GM23338 (cell line): Measurements from ENCODE around the gene PSMG4. TPM values are rescaled to one million over a fixed set of nuclear protein-coding genes. Genes with fewer than 3 reads are reported as not detected.
A peak's percentile ranks its signal among the peaks of the same experiment; 100 is the strongest.

Experiments used
- ATAC-seq: fragments of 200-7000 bp; cut with Tn5 transposase; 3 replicates; pipeline ENCODE4 v1.9.1; 2020
- DNase-seq: peaks from one replicate; pipeline ENCODE4 v3.0.0-alpha.2; 2015; ENCODE audit warnings: low spot score
- H2AFZ ChIP-seq: fragments of 200-600 bp; sonication (generic); 2 replicates; pipeline ENCODE4 v1.8.0; 2016; ENCODE audit warnings: antibody characterized with exemption, mild to moderate bottlenecking, moderate library complexity
- H3F3A ChIP-seq: fragments of 200-600 bp; sonication (generic); replicated peaks from 2 replicates; pipeline ENCODE4 v1.8.0; 2017; ENCODE audit warnings: antibody characterized with exemption, mixed run types, low read depth
- H3K27ac ChIP-seq: fragments of 200-600 bp; sonication (generic); 2 replicates; pipeline ENCODE4 v1.6.1; 2016; ENCODE audit warnings: low read depth
- H3K27me3 ChIP-seq: fragments of 200-600 bp; sonication (generic); 2 replicates; pipeline ENCODE4 v1.8.0; 2016; ENCODE audit warnings: mild to moderate bottlenecking, mixed run types, moderate library complexity; ENCODE audit not compliant: insufficient read depth
- H3K36me3 ChIP-seq: fragments of 200-600 bp; sonication (generic); 2 replicates; pipeline ENCODE4 v1.8.0; 2016; ENCODE audit warnings: mild to moderate bottlenecking; ENCODE audit not compliant: insufficient read depth
- H3K4me1 ChIP-seq: fragments of 200-600 bp; sonication (generic); 2 replicates; pipeline ENCODE4 v1.8.0; 2016; ENCODE audit warnings: mild to moderate bottlenecking, moderate library complexity; ENCODE audit not compliant: insufficient read depth
- H3K4me2 ChIP-seq: fragments of 200-600 bp; sonication (generic); 2 replicates; pipeline ENCODE4 v1.7.1; 2017; ENCODE audit warnings: mixed run types
- H3K4me3 ChIP-seq: fragments of 200-600 bp; sonication (generic); 2 replicates; pipeline ENCODE4 v1.6.1; 2016; ENCODE audit warnings: mixed run types
- H3K79me2 ChIP-seq: fragments of 200-600 bp; sonication (generic); replicated peaks from 2 replicates; pipeline ENCODE4 v1.8.0; 2017; ENCODE audit warnings: mild to moderate bottlenecking; ENCODE audit not compliant: insufficient read depth
- H3K9me2 ChIP-seq: fragments of 200-600 bp; sonication (generic); 2 replicates; pipeline ENCODE4 v1.8.0; 2017; ENCODE audit not compliant: insufficient read depth
- H4K20me1 ChIP-seq: fragments of 200-600 bp; sonication (generic); replicated peaks from 2 replicates; pipeline ENCODE4 v1.8.0; 2017; ENCODE audit warnings: mild to moderate bottlenecking; ENCODE audit not compliant: insufficient read depth
- H3K27ac Mint-ChIP-seq: 2 replicates; pipeline ENCODE4 v1.8.0; 2020; ENCODE audit warnings: inconsistent platforms, mild to moderate bottlenecking, moderate library complexity, mixed read lengths
- H3K27me3 Mint-ChIP-seq: 3 replicates; pipeline ENCODE4 v1.8.0; 2022; ENCODE audit warnings: low read depth, mild to moderate bottlenecking, moderate library complexity, mixed read lengths, inconsistent platforms; ENCODE audit not compliant: insufficient read depth, poor library complexity
- H3K36me3 Mint-ChIP-seq: 3 replicates; pipeline ENCODE4 v1.8.0; 2021; ENCODE audit warnings: low read depth, mild to moderate bottlenecking, inconsistent platforms, moderate library complexity, mixed read lengths
- H3K4me1 Mint-ChIP-seq: 3 replicates; pipeline ENCODE4 v1.8.0; 2020; ENCODE audit warnings: mild to moderate bottlenecking, inconsistent platforms, mixed read lengths
- H3K4me3 Mint-ChIP-seq: 3 replicates; pipeline ENCODE4 v1.8.0; 2021; ENCODE audit warnings: moderate library complexity, mild to moderate bottlenecking, inconsistent platforms, mixed read lengths
- H3K9me3 Mint-ChIP-seq: 3 replicates; pipeline ENCODE4 v1.8.0; 2020; ENCODE audit warnings: moderate library complexity, mild to moderate bottlenecking, inconsistent platforms, mixed read lengths
- CREB1 ChIP-seq: fragments of 250-450 bp; sonication (Bioruptor Pico); IDR thresholded peaks from 2 replicates; pipeline ENCODE4 v1.5.0; 2020; ENCODE audit warnings: low read depth, mild to moderate bottlenecking, moderate library complexity
- CTCF ChIP-seq, 2 experiments: fragments of 200-600 bp in 1 of 2; sonication (generic) in 1 of 2; conservative IDR thresholded peaks; 2 replicates each; pipeline versions ENCODE4 v1.5.1 to v1.6.1; 2016 to 2017; ENCODE audit warnings: antibody characterized with exemption in 2 of 2, low read depth in 2 of 2, mild to moderate bottlenecking in 2 of 2, moderate library complexity in 1 of 2
- ETS1 ChIP-seq: IDR thresholded peaks from 2 replicates; pipeline ENCODE4 v1.6.1; 2016; ENCODE audit warnings: antibody characterized with exemption
- EZH2 ChIP-seq: fragments of 200-600 bp; sonication (generic); IDR thresholded peaks from one replicate; pipeline ENCODE4 v1.8.0; 2017; ENCODE audit warnings: antibody characterized with exemption, mild to moderate bottlenecking, low read depth; ENCODE audit not compliant: unreplicated experiment
- EZH2phosphoT487 ChIP-seq: fragments of 200-600 bp; sonication (generic); IDR thresholded peaks from one replicate; pipeline ENCODE4 v1.8.1; 2018; ENCODE audit warnings: antibody characterized with exemption; ENCODE audit not compliant: unreplicated experiment
- JUNB ChIP-seq: IDR thresholded peaks from one replicate; pipeline ENCODE4 v1.6.1; 2016; ENCODE audit warnings: antibody characterized with exemption; ENCODE audit not compliant: unreplicated experiment
- NANOG ChIP-seq: IDR thresholded peaks from 2 replicates; pipeline ENCODE4 v1.6.1; 2016; ENCODE audit warnings: antibody characterized with exemption, borderline replicate concordance
- POLR2AphosphoS5 ChIP-seq: IDR thresholded peaks from 2 replicates; pipeline ENCODE4 v1.6.1; 2016; ENCODE audit warnings: antibody characterized with exemption, low read depth
- STAT1 ChIP-seq: IDR thresholded peaks from one replicate; pipeline ENCODE4 v1.6.1; 2016; ENCODE audit warnings: antibody characterized with exemption; ENCODE audit not compliant: unreplicated experiment
- ZNF114 ChIP-seq: fragments of 250-450 bp; sonication (Bioruptor Pico); IDR thresholded peaks from 2 replicates; pipeline ENCODE4 v1.5.0; 2020; ENCODE audit warnings: mild to moderate bottlenecking, moderate library complexity
- ZNF331 ChIP-seq: fragments of 250-450 bp; sonication (Bioruptor Pico); IDR thresholded peaks from 2 replicates; pipeline ENCODE4 v1.5.0; 2020; ENCODE audit warnings: low read depth, mild to moderate bottlenecking, moderate library complexity
- ZNF462 ChIP-seq: fragments of 250-450 bp; sonication (Bioruptor Pico); IDR thresholded peaks from 2 replicates; pipeline ENCODE4 v1.5.0; 2020; ENCODE audit warnings: mild to moderate bottlenecking, moderate library complexity
- polyA plus RNA-seq: library from polyadenylated mRNA; unstranded; fragments of >200 nt; fragmentation: Nextera tagmentation; extraction: Ambion mirVana; gene quantifications from 2 replicates; pipeline ENCODE4 v1.2.1, GENCODE V29; 2016
- total RNA-seq: library from RNA; depleted of rRNA; stranded (reverse); fragments of >200 nt; shearing (Covaris generic); gene quantifications from 2 replicates; pipeline ENCODE4 v1.2.3, GENCODE V29; 2014
- TF ChIP-seq, protein P1 (sequence below): IDR thresholded peaks from one replicate; pipeline ENCODE4 v1.6.1; 2018; ENCODE audit warnings: antibody characterized with exemption; ENCODE audit not compliant: unreplicated experiment

PSMG4 gene
- total and polyA plus RNA-seq, 2 experiments from 2014 or later = 37.2 to 168 TPM

DNA sequence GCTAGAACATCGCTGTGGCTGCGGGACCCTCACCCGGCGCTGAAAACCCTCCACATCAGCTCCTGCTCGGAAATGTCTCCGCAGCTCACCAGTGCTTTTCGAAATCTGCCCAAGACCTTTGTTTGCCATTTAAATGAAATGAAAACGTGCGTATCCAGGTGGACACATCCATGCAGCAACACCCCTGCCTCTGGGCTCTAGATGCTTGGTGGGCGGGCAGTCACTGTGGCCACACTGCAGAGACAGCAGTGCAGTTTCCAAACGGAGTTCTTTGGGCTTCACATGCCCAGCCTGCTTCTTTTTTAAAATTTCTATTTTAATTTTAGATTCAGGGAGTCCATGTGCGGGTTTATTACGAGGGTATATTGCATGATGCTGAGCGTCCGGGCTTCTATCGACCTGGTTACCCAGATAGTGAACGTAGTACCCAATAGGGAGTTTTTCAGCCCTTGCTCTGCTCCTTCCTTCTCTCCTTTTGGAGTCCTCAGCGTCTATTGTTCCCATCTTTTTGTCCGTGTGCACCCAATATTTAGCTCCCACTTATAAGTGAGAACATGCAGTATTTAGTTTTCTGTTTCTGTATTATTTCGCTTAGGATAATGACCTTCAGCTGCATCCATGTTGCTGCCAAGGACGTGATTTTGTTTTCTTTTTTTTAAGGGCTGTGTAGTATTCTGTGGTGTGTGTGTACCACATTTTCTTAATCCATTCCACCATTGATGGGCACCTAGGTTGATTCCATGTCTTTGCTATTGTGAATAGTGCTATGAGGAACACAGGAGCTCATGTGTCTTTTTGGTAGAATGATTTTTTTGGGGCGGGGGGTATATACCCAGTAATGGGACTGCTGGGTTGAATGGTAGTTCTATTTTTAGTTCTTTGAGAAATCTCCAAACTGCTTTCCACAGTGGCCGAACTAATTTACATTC, 26.5 kb upstream of the PSMG4 start:
- H3K4me3 ChIP-seq = peak overlapping the region; percentile 93
- Mint-ChIP-seq H3K27ac (no peak overlapping the region), H3K4me3 (peak overlapping the region; percentile 91), H3K4me1 (peaks cover 50% of the 10 kb centered on the region), H3K9me3 (no peaks in the 10 kb centered on the region; the same call in 2 of the 3 replicates), H3K36me3 (no peaks in the 10 kb centered on the region; the same call in 2 of the 3 replicates), H3K27me3 (peaks cover 43% of the 10 kb centered on the region)
- peaks cover 52% of the 10 kb centered on the region for H3K4me1 ChIP-seq
- H3K27me3 ChIP-seq = peaks cover 36% of the 10 kb centered on the region
- H3K79me2 ChIP-seq = peaks cover 6% of the 10 kb centered on the region
- H3K27ac ChIP-seq = no peak overlapping the region
- peaks cover 28% of the 10 kb centered on the region for H3F3A ChIP-seq
- no peaks in the 10 kb centered on the region for H3K9me2 ChIP-seq
- peaks cover under 1% of the 10 kb centered on the region; the same call in 1 of the 2 replicates for H4K20me1 ChIP-seq
- H3K4me2 ChIP-seq = peak overlapping the region; percentile 96
- peak overlapping the region; percentile 91 for H2AFZ ChIP-seq
- no peaks in the 10 kb centered on the region for H3K36me3 ChIP-seq
- ATAC-seq (no peak; the same call in 2 of the 3 replicates), DNase-seq (peak; percentile 46)
- TF ChIP-seq ETS1 (no peak), ZNF114 (no peak), NANOG (no peak), ZNF462 (CRISPR knock-in tag) (no peak), CREB1 (CRISPR knock-in tag) (no peak), ZNF331 (CRISPR knock-in tag) (no peak), STAT1 (no peak), EZH2phosphoT487 (no peak), CTCF (conservative IDR thresholded peaks at IDR 0.05; ENCODE audit: low read depth in 2 of 2) (no peak), JUNB (no peak), POLR2AphosphoS5 (no peak), EZH2 (no peak)
- TF ChIP-seq, protein P1, sequence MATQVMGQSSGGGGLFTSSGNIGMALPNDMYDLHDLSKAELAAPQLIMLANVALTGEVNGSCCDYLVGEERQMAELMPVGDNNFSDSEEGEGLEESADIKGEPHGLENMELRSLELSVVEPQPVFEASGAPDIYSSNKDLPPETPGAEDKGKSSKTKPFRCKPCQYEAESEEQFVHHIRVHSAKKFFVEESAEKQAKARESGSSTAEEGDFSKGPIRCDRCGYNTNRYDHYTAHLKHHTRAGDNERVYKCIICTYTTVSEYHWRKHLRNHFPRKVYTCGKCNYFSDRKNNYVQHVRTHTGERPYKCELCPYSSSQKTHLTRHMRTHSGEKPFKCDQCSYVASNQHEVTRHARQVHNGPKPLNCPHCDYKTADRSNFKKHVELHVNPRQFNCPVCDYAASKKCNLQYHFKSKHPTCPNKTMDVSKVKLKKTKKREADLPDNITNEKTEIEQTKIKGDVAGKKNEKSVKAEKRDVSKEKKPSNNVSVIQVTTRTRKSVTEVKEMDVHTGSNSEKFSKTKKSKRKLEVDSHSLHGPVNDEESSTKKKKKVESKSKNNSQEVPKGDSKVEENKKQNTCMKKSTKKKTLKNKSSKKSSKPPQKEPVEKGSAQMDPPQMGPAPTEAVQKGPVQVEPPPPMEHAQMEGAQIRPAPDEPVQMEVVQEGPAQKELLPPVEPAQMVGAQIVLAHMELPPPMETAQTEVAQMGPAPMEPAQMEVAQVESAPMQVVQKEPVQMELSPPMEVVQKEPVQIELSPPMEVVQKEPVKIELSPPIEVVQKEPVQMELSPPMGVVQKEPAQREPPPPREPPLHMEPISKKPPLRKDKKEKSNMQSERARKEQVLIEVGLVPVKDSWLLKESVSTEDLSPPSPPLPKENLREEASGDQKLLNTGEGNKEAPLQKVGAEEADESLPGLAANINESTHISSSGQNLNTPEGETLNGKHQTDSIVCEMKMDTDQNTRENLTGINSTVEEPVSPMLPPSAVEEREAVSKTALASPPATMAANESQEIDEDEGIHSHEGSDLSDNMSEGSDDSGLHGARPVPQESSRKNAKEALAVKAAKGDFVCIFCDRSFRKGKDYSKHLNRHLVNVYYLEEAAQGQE = no peak
